Measurements from ENCODE around the gene USP47.

Gene USP47

DNA sequence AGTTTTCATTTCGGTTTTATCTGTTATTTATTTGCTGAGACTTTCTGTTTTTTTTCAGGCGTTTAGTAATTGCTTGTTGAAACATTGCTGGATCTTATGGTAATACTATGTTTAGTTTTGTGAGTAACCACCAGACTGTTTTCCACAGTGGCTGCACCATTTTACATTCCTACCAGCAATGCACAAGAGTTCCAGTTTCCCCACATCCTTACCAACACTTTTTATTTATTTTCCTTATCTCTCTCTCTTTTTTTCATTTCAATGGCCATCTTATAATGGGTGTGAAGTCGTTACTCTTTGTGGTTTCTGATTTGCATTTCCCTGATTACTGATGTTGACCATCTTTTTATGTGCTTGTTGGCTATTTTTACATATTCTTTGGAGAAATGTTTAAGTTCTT is 23.7 kb downstream of the USP47 start:
- TF ChIP-seq, protein P1, sequence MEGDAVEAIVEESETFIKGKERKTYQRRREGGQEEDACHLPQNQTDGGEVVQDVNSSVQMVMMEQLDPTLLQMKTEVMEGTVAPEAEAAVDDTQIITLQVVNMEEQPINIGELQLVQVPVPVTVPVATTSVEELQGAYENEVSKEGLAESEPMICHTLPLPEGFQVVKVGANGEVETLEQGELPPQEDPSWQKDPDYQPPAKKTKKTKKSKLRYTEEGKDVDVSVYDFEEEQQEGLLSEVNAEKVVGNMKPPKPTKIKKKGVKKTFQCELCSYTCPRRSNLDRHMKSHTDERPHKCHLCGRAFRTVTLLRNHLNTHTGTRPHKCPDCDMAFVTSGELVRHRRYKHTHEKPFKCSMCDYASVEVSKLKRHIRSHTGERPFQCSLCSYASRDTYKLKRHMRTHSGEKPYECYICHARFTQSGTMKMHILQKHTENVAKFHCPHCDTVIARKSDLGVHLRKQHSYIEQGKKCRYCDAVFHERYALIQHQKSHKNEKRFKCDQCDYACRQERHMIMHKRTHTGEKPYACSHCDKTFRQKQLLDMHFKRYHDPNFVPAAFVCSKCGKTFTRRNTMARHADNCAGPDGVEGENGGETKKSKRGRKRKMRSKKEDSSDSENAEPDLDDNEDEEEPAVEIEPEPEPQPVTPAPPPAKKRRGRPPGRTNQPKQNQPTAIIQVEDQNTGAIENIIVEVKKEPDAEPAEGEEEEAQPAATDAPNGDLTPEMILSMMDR (IDR thresholded peaks at IDR 0.05; ENCODE audit: insufficient read depth, missing control alignments) = no peak
- no peak for DNase-seq (ENCODE audit: insufficient read length, low spot score)
- FAIRE-seq = no peak

GRCh38 chr11:11866203-11866602 is 24.4 kb downstream of the USP47 start:
- no peak for DNase-seq (ENCODE audit: insufficient read length, low spot score)

DNA sequence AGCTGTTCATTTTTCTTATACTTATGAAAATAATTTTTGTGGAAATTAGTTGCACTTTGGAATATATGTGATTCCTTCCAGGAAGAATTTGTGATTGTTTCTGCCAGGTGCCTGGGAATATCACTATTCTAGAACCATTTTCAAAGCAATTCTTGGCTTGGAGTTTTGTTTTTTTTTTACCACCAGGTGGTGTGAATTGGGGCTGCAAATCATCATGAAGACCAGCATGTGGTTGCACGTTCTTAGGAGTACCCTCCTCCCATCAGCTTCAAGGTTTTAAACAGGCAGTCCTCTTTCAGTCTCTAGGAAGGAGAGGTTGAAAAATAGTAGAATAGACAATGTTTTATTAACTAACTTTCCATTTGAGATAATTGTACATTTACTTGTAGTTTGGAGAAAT is 25.9 kb downstream of the USP47 start:
- TF ChIP-seq, protein P1 (IDR thresholded peaks at IDR 0.05; ENCODE audit: insufficient read depth, missing control alignments) = no peak
- no peak for DNase-seq (ENCODE audit: insufficient read length, low spot score)
- no peak for FAIRE-seq

More at GRCh38 chr11:11866203-11866602, 24.4 kb downstream of the USP47 start:
- TF ChIP-seq, protein P1 (IDR thresholded peaks at IDR 0.05; ENCODE audit: insufficient read depth, missing control alignments) = no peak
- no peak for FAIRE-seq

DNA sequence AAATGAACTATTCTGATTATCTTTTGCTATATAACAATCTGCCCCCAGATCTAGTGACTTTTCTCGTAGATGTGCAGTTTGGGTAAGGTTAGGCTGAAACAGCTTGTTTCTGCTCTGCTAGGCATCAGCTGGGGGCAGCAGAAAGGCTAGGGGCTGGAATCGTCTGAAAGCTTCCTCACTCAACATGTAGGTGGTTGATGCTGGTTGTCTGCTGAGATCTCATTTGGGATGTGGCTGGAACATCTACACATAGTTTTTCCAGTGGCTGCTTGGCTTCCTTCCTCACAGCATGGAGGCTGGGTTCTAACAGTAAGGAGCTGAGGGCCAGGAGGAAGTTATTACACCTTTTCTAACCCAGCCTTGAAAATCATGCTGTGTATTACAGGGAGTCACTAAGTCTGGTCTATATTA is 30.2 kb downstream of the USP47 start:
- DNase-seq (ENCODE audit: insufficient read length, low spot score) (no peak), FAIRE-seq (no peak)
- TF ChIP-seq, protein P1 (IDR thresholded peaks at IDR 0.05; ENCODE audit: insufficient read depth, missing control alignments) = no peak

GRCh38 chr11:11876458-11876857 is 34.7 kb downstream of the USP47 start:
- TF ChIP-seq, protein P1 (IDR thresholded peaks at IDR 0.05; ENCODE audit: insufficient read depth, missing control alignments) = peak; percentile 5
- FAIRE-seq = no peak
- DNase-seq (ENCODE audit: insufficient read length, low spot score) = no peak

GRCh38 chr11:11880179-11880578 is 38.4 kb downstream of the USP47 start:
- TF ChIP-seq, protein P1 (IDR thresholded peaks at IDR 0.05; ENCODE audit: insufficient read depth, missing control alignments) = no peak
- no peak for FAIRE-seq
- no peak for DNase-seq (ENCODE audit: insufficient read length, low spot score)

GRCh38 chr11:11882539-11882938 is 40.8 kb downstream of the USP47 start:
- FAIRE-seq (no peak), DNase-seq (ENCODE audit: insufficient read length, low spot score) (no peak)
- TF ChIP-seq, protein P1 (IDR thresholded peaks at IDR 0.05; ENCODE audit: insufficient read depth, missing control alignments) = no peak

All from D721Med (cell line).